SK-N-MC (cell line): Measurements from ENCODE around the gene TCF12.

Experiments used
- EZH2 ChIP-seq: fragments of 200-600 bp; sonication (generic); IDR thresholded peaks from one replicate; pipeline ENCODE4 v1.6.1; 2017; ENCODE audit warnings: antibody characterized with exemption
- FOXP2 ChIP-seq: optimal IDR thresholded peaks from 2 replicates; pipeline ENCODE3; 2011; ENCODE audit warnings: mild to moderate bottlenecking, moderate library complexity; ENCODE audit not compliant: insufficient read depth; ENCODE audit errors: extremely low read length, control extremely low read depth
- POLR2AphosphoS5 ChIP-seq: IDR thresholded peaks from 2 replicates; pipeline ENCODE4 v1.6.1; 2012; ENCODE audit warnings: mild to moderate bottlenecking, low read depth, low read length, borderline replicate concordance

DNA sequence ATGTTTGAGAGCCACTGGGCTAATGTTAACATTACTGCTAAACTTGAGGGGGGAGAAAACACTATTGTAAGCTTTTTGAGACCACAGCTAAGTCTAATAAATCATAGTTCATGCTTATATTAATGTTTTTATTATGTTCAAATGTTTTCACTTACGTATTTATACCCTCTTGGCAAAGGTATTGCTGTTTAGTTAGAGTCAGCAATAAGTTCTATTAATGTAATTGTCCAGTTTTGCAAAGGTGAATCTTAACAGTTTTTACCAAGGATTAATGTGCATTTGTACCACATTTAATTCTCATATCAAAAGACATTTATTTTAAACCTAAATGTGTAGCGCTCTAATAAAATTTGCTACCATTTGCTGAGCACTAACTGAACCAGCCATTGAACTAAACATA, 251.2 kb downstream of the TCF12 start:
- TF ChIP-seq POLR2AphosphoS5 (no peak), EZH2 (no peak), FOXP2 (no peak)
